HepG2 (cell line): Measurements from ENCODE around the gene CD14. TPM values are rescaled to one million over a fixed set of nuclear protein-coding genes. Genes with fewer than 3 reads are reported as not detected.

Experiments used
- ATAC-seq: fragments of 200-7000 bp; cut with Tn5 transposase; 3 replicates; pipeline ENCODE4 v1.9.1; 2020; ENCODE audit warnings: mild to moderate bottlenecking, moderate library complexity
- BruUV-seq: library from RNA; stranded (reverse); fragments of 400-500 nt; replicated peaks from 2 replicates; lab custom pipeline; 2021; lab: Mats Ljungman, UMichigan
- CTCF ChIA-PET: fragments of 300-600 bp; formaldehyde crosslinking; extraction: SDS; loops from one replicate; lab custom pipeline; 2021; ENCODE audit warnings: low total read pairs, inconsistent platforms, low intra/inter-chr PET ratio; lab: Yijun Ruan, JAX
- POLR2A ChIA-PET: fragments of 350-600 bp; sonication (Branson Sonifier 250); formaldehyde crosslinking; loops from one replicate; lab custom pipeline; 2020; ENCODE audit warnings: antibody characterized with exemption, inconsistent platforms; lab: Yijun Ruan, JAX
- DNase-seq: peaks from one replicate; pipeline ENCODE4 v3.0.0-alpha.2; 2015; ENCODE audit warnings: low spot score
- FAIRE-seq: peaks from 3 replicates; lab custom pipeline; 2011; peaks lifted over from hg19 to GRCh38; lab: Jason Lieb, UNC
- H2AFZ ChIP-seq: one replicate; pipeline ENCODE4 v1.6.1; 2011; ENCODE audit warnings: low read length, inconsistent platforms
- H3K27ac ChIP-seq: fragments of 300-600 bp; 3 replicates; pipeline ENCODE4 v1.8.0; 2011; ENCODE audit warnings: mixed run types, mild to moderate bottlenecking, mixed read lengths, low read length, inconsistent platforms; ENCODE audit not compliant: insufficient read depth; ENCODE audit errors: extremely low read length
- H3K27me3 ChIP-seq, 2 experiments: fragments of 200-600 bp in 1 of 2; 2 replicates in 1 of 2; 3 replicates in 1 of 2; pipeline versions ENCODE4 v1.6.0 to v1.8.0; 2011; ENCODE audit warnings: low read length in 2 of 2, mild to moderate bottlenecking in 2 of 2, moderate library complexity in 2 of 2, inconsistent platforms in 1 of 2; ENCODE audit not compliant: insufficient read depth in 2 of 2, control insufficient read depth in 1 of 2
- H3K36me3 ChIP-seq, 2 experiments: fragments of 200-600 bp in 1 of 2; replicated peaks in 1 of 2; 2 replicates in 1 of 2; 3 replicates in 1 of 2; pipeline versions ENCODE4 v1.5.1 to v1.8.0; 2011; ENCODE audit warnings: low read length in 2 of 2, inconsistent platforms in 1 of 2; ENCODE audit not compliant: insufficient read depth in 2 of 2, control insufficient read depth in 1 of 2
- H3K4me1 ChIP-seq: 2 replicates; pipeline ENCODE4 v1.5.1; 2012; ENCODE audit warnings: low read length, inconsistent platforms; ENCODE audit not compliant: insufficient read depth
- H3K4me2 ChIP-seq: 2 replicates; pipeline ENCODE4 v1.6.0; 2011; ENCODE audit warnings: low read depth, low read length, inconsistent platforms
- H3K4me3 ChIP-seq, 3 experiments: fragments of 200-600 bp in 1 of 3; sonication (generic), shearing (Covaris generic) in 1 of 3; replicated peaks in 1 of 3; 2 replicates each; pipeline ENCODE4 v1.5.1; 2011 to 2016; ENCODE audit warnings: low read length in 3 of 3, inconsistent platforms in 2 of 3, low read depth in 2 of 3, mild to moderate bottlenecking in 2 of 3, control low read depth in 1 of 3, mixed read lengths in 1 of 3; ENCODE audit not compliant: insufficient read depth in 1 of 3
- H3K79me2 ChIP-seq: one replicate; pipeline ENCODE4 v1.6.1; 2011; ENCODE audit warnings: low read length, inconsistent platforms; ENCODE audit not compliant: insufficient read depth
- H3K9ac ChIP-seq: 2 replicates; pipeline ENCODE4 v1.6.0; 2011; ENCODE audit warnings: mild to moderate bottlenecking, low read depth, low read length, inconsistent platforms; ENCODE audit not compliant: insufficient read depth
- H3K9me3 ChIP-seq: 2 replicates; pipeline ENCODE4 v1.5.1; 2012; ENCODE audit warnings: mild to moderate bottlenecking, low read length
- H4K20me1 ChIP-seq: 2 replicates; pipeline ENCODE4 v1.6.0; 2011; ENCODE audit warnings: inconsistent platforms, mild to moderate bottlenecking, low read length, moderate library complexity; ENCODE audit not compliant: insufficient read depth
- AGO1 ChIP-seq: fragments of 200-400 bp; formaldehyde crosslinking; IDR thresholded peaks from 2 replicates; pipeline ENCODE4 v1.6.1; 2017; ENCODE audit warnings: mild to moderate bottlenecking, low read depth, low read length, moderate library complexity; ENCODE audit not compliant: poor library complexity, severe bottlenecking
- AGO2 ChIP-seq: fragments of 200-400 bp; formaldehyde crosslinking; optimal IDR thresholded peaks from 2 replicates; pipeline ENCODE3; 2017; ENCODE audit warnings: mild to moderate bottlenecking, low read depth, low read length, moderate library complexity
- GTF2F1 ChIP-seq: fragments of 150-350 bp; IDR thresholded peaks from 2 replicates; pipeline ENCODE4 v1.6.1; 2014; ENCODE audit warnings: low read length
- RBFOX2 ChIP-seq: fragments of 200-400 bp; formaldehyde crosslinking; IDR thresholded peaks from 2 replicates; pipeline ENCODE4 v1.6.1; 2017; ENCODE audit warnings: low read depth, mild to moderate bottlenecking, low read length
- SIN3A ChIP-seq: IDR thresholded peaks from 2 replicates; pipeline ENCODE4 v1.6.1; 2011; ENCODE audit warnings: low read depth, mild to moderate bottlenecking, control low read depth, low read length, borderline replicate concordance
- ZNF546 ChIP-seq: sonication (generic); formaldehyde crosslinking; conservative IDR thresholded peaks from 2 replicates; pipeline ENCODE4 v1.8.1; 2023; ENCODE audit warnings: mild to moderate bottlenecking, missing genetic modification reagents
- ZNF616 ChIP-seq: sonication (generic); formaldehyde crosslinking; IDR thresholded peaks from 2 replicates; pipeline ENCODE4 v1.5.0; 2020; ENCODE audit warnings: low read depth, mild to moderate bottlenecking, missing genetic modification reagents
- ZNF629 ChIP-seq: sonication (generic); formaldehyde crosslinking; conservative IDR thresholded peaks from 2 replicates; pipeline ENCODE4 v1.5.0; 2020; ENCODE audit warnings: missing genetic modification reagents
- WGBS: methylation state at CpG from one replicate; pipeline ENCODE4 v1.1.6; 2017; ENCODE audit warnings: low lambda C conversion rate; 5-methylcytosine and 5-hydroxymethylcytosine counted together
- in situ Hi-C: cut with HindIII; loops from 2 replicates; pipeline ENCODE4 v1.10.0; 2017; ENCODE audit warnings: low pct_unique_long_range_greater_than_20kb; ENCODE audit not compliant: extremely low pct_ligation_motif_present
- intact Hi-C: fragments of 100-400 bp; cut with micrococcal nuclease; formaldehyde crosslinking; loops from one replicate; pipeline ENCODE4 v1.10.0; 2022; ENCODE audit not compliant: unreplicated experiment
- polyA plus RNA-seq, 8 experiments: library from polyadenylated mRNA; depleted of rRNA in 3 of 8; stranded (reverse) in 7 of 8; unstranded in 1 of 8; fragments of >200 nt; fragmentation: Illumina TruSeq in 4 of 8; extraction: Trizol in 4 of 8; gene quantifications; 2 replicates each; pipeline versions ENCODE4 v1.2.1 to v1.2.3, GENCODE V29; 2011 to 2016; ENCODE audit warnings: low read depth in 4 of 8, missing spikeins in 1 of 8, mixed read lengths in 1 of 8; ENCODE audit not compliant: insufficient read depth in 1 of 8
- total RNA-seq, 5 experiments: library from RNA; depleted of rRNA; stranded (reverse); fragments of >200 nt; fragmentation: Illumina TruSeq; extraction: Trizol; gene quantifications; 2 replicates each; pipeline ENCODE4 v1.2.3, GENCODE V29; 2016; ENCODE audit warnings: low read depth in 1 of 5
- TF ChIP-seq, protein P1 (sequence below): sonication (generic); formaldehyde crosslinking; conservative IDR thresholded peaks from 2 replicates; pipeline ENCODE4 v1.8.0; 2022; ENCODE audit warnings: low read depth, missing genetic modification reagents
- TF ChIP-seq, protein P2 (sequence below): sonication (generic); formaldehyde crosslinking; IDR thresholded peaks from 2 replicates; pipeline ENCODE4 v1.8.0; 2022; ENCODE audit warnings: low read depth, missing genetic modification reagents

CD14 gene
- total and polyA plus RNA-seq, 2 of the 13 experiments (the other 11 are each of a cell fraction or from before 2014, with no cell fraction given), result 1.7 to 4.7 TPM

DNA sequence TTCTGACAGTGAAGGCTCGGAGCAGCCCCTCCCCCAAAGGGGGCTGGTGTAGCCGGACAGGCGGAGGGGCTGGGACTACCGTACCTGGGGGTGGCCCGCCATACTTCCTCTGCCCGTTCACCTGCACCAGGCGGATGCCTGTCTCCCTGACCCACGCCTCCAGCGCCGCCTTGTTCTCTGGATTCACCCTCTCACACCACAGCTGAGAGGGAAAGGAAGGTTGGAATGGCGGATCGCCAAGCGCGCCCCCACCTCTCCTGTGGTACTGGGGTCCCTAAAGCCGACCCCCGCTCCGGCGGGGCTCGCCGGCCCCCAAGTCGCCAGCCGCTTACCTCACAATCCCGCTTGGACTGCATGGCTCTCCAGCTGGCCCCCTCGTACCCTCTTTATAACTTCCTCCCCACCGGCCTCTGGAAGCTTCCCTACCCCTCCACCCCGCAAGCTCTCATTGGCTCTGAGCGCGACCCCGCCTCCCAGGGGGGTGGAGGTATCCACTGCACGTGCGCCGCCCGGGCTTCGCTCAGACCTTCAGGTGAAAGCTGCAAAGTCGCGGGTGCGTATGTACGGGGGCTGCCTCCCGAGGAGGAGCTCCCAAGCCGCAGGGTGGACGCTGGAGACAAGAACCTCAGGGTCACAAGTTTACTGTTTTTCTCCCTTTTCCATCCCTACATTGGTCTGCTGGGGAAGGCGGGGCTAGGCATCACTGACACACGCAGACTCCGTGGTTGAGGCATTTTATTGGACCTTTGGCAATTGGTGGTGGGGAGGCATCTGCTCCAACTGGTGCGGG, 40.4 kb upstream of the CD14 start, which contains the start of gene DND1 (continued):
- TF ChIP-seq, protein P1, sequence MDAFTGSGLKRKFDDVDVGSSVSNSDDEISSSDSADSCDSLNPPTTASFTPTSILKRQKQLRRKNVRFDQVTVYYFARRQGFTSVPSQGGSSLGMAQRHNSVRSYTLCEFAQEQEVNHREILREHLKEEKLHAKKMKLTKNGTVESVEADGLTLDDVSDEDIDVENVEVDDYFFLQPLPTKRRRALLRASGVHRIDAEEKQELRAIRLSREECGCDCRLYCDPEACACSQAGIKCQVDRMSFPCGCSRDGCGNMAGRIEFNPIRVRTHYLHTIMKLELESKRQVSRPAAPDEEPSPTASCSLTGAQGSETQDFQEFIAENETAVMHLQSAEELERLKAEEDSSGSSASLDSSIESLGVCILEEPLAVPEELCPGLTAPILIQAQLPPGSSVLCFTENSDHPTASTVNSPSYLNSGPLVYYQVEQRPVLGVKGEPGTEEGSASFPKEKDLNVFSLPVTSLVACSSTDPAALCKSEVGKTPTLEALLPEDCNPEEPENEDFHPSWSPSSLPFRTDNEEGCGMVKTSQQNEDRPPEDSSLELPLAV (CRISPR knock-in tag), result no peak
- TF ChIP-seq ZNF546 (CRISPR knock-in tag), result no peak

DNA sequence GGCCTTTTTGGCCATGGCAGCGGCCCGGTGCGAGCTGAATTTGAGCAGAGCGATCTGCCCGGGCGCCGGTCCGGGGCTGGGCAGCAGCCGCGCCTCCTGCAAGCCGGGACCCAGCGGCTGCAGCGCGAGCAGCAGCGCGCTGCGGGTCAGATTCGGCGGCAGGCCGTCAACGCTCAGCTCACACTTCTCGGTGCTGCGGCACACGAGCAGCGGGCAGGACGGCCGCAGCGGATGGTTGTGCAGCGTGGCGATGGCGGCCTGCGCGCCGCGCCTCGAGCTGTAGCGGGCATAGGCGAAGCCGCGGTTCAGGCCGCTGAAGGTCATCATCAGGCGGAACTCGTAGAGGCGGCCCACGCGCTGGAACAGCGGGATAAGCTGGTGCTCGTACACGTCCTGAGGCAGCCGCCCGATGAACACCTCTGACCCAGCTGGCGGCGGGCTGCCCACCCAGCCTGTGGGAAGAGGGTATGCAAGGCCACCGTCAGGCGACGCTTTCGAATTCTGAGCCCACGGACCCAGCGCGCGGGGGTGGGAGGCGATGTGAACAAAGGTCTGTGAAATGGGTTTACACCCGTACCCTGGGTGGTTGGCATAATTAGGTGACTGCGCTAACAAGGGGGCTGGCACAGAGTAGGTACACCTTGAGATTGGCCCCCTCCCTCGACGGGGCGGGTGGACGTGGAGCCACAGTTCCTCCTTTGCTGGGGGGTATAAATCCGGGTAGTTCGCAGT, 39.6 kb upstream of the CD14 start:
- Histone ChIP-seq H3K4me3 (no peak overlapping the region), H3K4me2 (no peak overlapping the region), H3K27ac (no peak overlapping the region), H2AFZ (no peak overlapping the region), H3K27me3 (no peaks in the 10 kb centered on the region), H3K79me2 (no peaks in the 10 kb centered on the region), H4K20me1 (no peaks in the 10 kb centered on the region), H3K9ac (no peak overlapping the region)
- ATAC-seq (peak; percentile 10), FAIRE-seq (no peak), DNase-seq (no peak)
- POLR2A ChIA-PET, result no interaction called here
- CTCF ChIA-PET, result no interaction called here
- BruUV-seq, result no TSS peak
- intact Hi-C loops, result no loop called here
- 99% methylated on average over 52 of the region's 70 CpGs for WGBS
- 0 out of 2 replicates have a peak, but pooled peaks have one; percentile 31 for TF ChIP-seq ZNF629 (CRISPR knock-in tag)
- peak; percentile 69 for TF ChIP-seq AGO1
- TF ChIP-seq, protein P2, sequence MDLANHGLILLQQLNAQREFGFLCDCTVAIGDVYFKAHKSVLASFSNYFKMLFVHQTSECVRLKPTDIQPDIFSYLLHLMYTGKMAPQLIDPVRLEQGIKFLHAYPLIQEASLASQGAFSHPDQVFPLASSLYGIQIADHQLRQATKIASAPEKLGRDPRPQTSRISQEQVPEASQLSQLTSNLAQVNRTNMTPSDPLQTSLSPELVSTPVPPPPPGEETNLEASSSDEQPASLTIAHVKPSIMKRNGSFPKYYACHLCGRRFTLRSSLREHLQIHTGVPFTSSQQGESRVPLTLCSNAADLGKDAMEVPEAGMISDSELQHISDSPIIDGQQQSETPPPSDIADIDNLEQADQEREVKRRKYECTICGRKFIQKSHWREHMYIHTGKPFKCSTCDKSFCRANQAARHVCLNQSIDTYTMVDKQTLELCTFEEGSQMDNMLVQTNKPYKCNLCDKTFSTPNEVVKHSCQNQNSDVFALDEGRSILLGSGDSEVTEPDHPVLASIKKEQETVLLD, result no peak
- no peak for TF ChIP-seq SIN3A
- no peak for TF ChIP-seq ZNF616 (CRISPR knock-in tag)
- peak; percentile 67 for TF ChIP-seq AGO2
- no peak for TF ChIP-seq GTF2F1
- peak; percentile 57 for TF ChIP-seq RBFOX2
- TF ChIP-seq, all 625 proteins: peak for 4
- in situ Hi-C loops, result no loop called here
- H3K4me1 ChIP-seq, result no peaks in the 10 kb centered on the region
- no peaks in the 10 kb centered on the region for H3K9me3 ChIP-seq
- H3K36me3 ChIP-seq, result peaks cover 34 to 63% of the 10 kb centered on the region in 2 experiments; a peak in 4 of 5 replicates
